A673 (cell line): ENCODE results near the gene SNX24. TPM values are rescaled to one million over a fixed set of nuclear protein-coding genes. Genes with fewer than 3 reads are reported as not detected.
A peak's percentile ranks its signal among the peaks of the same experiment; 100 is the strongest.

ENCODE experiments used
- BruUV-seq: library from RNA; stranded (reverse); fragments of 400-500 nt; replicated peaks from 2 replicates; lab custom pipeline; 2021; lab: Mats Ljungman, UMichigan
- CTCF ChIA-PET: fragments of 300-600 bp; sonication (Branson Sonifier 250); formaldehyde crosslinking; loops from one replicate; lab custom pipeline; 2022; ENCODE audit warnings: antibody characterized with exemption; lab: Charles Lee
- POLR2A ChIA-PET: fragments of 300-600 bp; sonication (Branson Sonifier 250); formaldehyde crosslinking; loops from one replicate; lab custom pipeline; 2022; ENCODE audit warnings: antibody characterized with exemption; ENCODE audit not compliant: low non-redundant PET; lab: Charles Lee
- DNase-seq: peaks from one replicate; pipeline ENCODE4 v3.0.0-alpha.2; 2015; ENCODE audit warnings: low spot score
- H3K27ac ChIP-seq: fragments of 200-600 bp; sonication (generic); 2 replicates; pipeline ENCODE4 v1.5.1; 2016; ENCODE audit warnings: mixed run types, low read depth, mild to moderate bottlenecking, mixed read lengths, antibody characterized with exemption, low read length; ENCODE audit not compliant: poor library complexity, severe bottlenecking
- H3K27me3 ChIP-seq: fragments of 200-600 bp; sonication (generic); replicated peaks from 2 replicates; pipeline ENCODE4 v1.6.1; 2017; ENCODE audit warnings: mixed run types, low read depth, mild to moderate bottlenecking, mixed read lengths, antibody characterized with exemption, low read length; ENCODE audit not compliant: insufficient read depth, poor library complexity
- H3K36me3 ChIP-seq: fragments of 200-600 bp; sonication (generic); 2 replicates; pipeline ENCODE4 v1.6.1; 2016; ENCODE audit warnings: mixed run types, mild to moderate bottlenecking, mixed read lengths, antibody characterized with exemption, low read length; ENCODE audit not compliant: insufficient read depth, poor library complexity, severe bottlenecking
- H3K4me1 ChIP-seq: fragments of 200-600 bp; sonication (generic); 2 replicates; pipeline ENCODE4 v1.6.1; 2017; ENCODE audit warnings: mixed run types, mild to moderate bottlenecking, mixed read lengths, antibody characterized with exemption, low read length; ENCODE audit not compliant: insufficient read depth, poor library complexity, severe bottlenecking
- H3K4me3 ChIP-seq: fragments of 200-600 bp; sonication (generic); 2 replicates; pipeline ENCODE4 v1.5.1; 2016; ENCODE audit warnings: low read depth, mixed run types, mild to moderate bottlenecking, mixed read lengths, low read length; ENCODE audit not compliant: poor library complexity, severe bottlenecking
- H3K9me3 ChIP-seq: fragments of 200-600 bp; sonication (generic); 2 replicates; pipeline ENCODE4 v1.6.1; 2016; ENCODE audit warnings: mixed run types, low read depth, mild to moderate bottlenecking, mixed read lengths, antibody characterized with exemption, low read length; ENCODE audit not compliant: poor library complexity, severe bottlenecking
- CTCF ChIP-seq: fragments of 300-800, 200-600 bp; sonication (generic); conservative IDR thresholded peaks from 2 replicates; pipeline ENCODE4 v1.5.1; 2017; ENCODE audit warnings: low read depth, mild to moderate bottlenecking, antibody characterized with exemption, low read length, moderate library complexity, mixed read lengths
- EZH2 ChIP-seq: fragments of 200-600 bp; sonication (generic); IDR thresholded peaks from 2 replicates; pipeline ENCODE4 v1.6.1; 2017; ENCODE audit warnings: borderline replicate concordance, low read depth, mild to moderate bottlenecking, mixed read lengths, antibody characterized with exemption, low read length; ENCODE audit not compliant: poor library complexity, severe bottlenecking
- intact Hi-C: fragments of 100-400 bp; cut with micrococcal nuclease; formaldehyde crosslinking; loops from one replicate; pipeline ENCODE4 v1.10.0; 2022; ENCODE audit not compliant: unreplicated experiment
- total RNA-seq: library from RNA; stranded (reverse); gene quantifications from 2 replicates; pipeline ENCODE4 v1.2.3, GENCODE V29; 2021

Gene SNX24
- total RNA-seq, 1 experiment from 2014 or later = 13.6 TPM

- DNase-seq = no peak
- Histone ChIP-seq H3K36me3 (no peaks in the 10 kb centered on the region), H3K27ac (no peak overlapping the region), H3K4me3 (no peak overlapping the region), H3K27me3 (no peaks in the 10 kb centered on the region), H3K4me1 (peaks cover 8% of the 10 kb centered on the region), H3K9me3 (no peaks in the 10 kb centered on the region)
- ChIA-PET CTCF (no interaction called here), POLR2A (no interaction called here)
- BruUV-seq = no TSS peak
- intact Hi-C loops = no loop called here
- no peak for TF ChIP-seq EZH2
- no peak for TF ChIP-seq CTCF
Measured at GRCh38 chr5:122842016-122842580, 3.3 kb upstream of the SNX24 start.

GRCh38 chr5:122844136-122844909, 1.1 kb upstream of the SNX24 start:
- no peak for TF ChIP-seq EZH2
- TF ChIP-seq CTCF = no peak
- Histone ChIP-seq H3K4me1 (peaks cover 8% of the 10 kb centered on the region), H3K4me3 (peak overlapping the region; percentile 69), H3K9me3 (no peaks in the 10 kb centered on the region), H3K27me3 (no peaks in the 10 kb centered on the region), H3K27ac (no peak overlapping the region), H3K36me3 (no peaks in the 10 kb centered on the region)
- ChIA-PET CTCF (interaction anchor here (1.1 kb wide), 1 partner anchor 328 kb away, joined by 3 read pairs; no protein-coding TSS in a partner anchor), POLR2A (no interaction called here)
- DNase-seq = no peak
- TSS peak; percentile 60 for BruUV-seq
- intact Hi-C loops = no loop called here

- Histone ChIP-seq H3K4me1 (peaks cover 8% of the 10 kb centered on the region), H3K9me3 (no peaks in the 10 kb centered on the region), H3K4me3 (peak overlapping the region; percentile 69), H3K36me3 (no peaks in the 10 kb centered on the region), H3K27me3 (no peaks in the 10 kb centered on the region), H3K27ac (peak overlapping the region; percentile 32)
- no TSS peak for BruUV-seq
- intact Hi-C loops = no loop called here
- CTCF ChIA-PET = interaction anchor here (1.1 kb wide), 1 partner anchor 329 kb away, joined by 3 read pairs; no protein-coding TSS in a partner anchor
- POLR2A ChIA-PET = no interaction called here
- no peak for DNase-seq
- TF ChIP-seq EZH2 (no peak), CTCF (no peak)
Measured at GRCh38 chr5:122844910-122845228, 544 bp upstream of the SNX24 start.
